Erythroblast (primary cell): ENCODE measurements around the gene HUNK.
"Not testable (repeated sequence)": the region's sequence is repeated elsewhere in the genome, so short reads cannot be mapped to it uniquely, and the experiment has no call there.

Experiments used
- GATA1 ChIP-seq: IDR thresholded peaks from 2 replicates; pipeline ENCODE4 v1.6.1; 2011; ENCODE audit warnings: low read depth, mild to moderate bottlenecking, control low read depth, low read length, moderate library complexity
- POLR2A ChIP-seq: IDR thresholded peaks from 2 replicates; pipeline ENCODE4 v1.6.1; 2011; ENCODE audit warnings: mild to moderate bottlenecking, low read length

DNA sequence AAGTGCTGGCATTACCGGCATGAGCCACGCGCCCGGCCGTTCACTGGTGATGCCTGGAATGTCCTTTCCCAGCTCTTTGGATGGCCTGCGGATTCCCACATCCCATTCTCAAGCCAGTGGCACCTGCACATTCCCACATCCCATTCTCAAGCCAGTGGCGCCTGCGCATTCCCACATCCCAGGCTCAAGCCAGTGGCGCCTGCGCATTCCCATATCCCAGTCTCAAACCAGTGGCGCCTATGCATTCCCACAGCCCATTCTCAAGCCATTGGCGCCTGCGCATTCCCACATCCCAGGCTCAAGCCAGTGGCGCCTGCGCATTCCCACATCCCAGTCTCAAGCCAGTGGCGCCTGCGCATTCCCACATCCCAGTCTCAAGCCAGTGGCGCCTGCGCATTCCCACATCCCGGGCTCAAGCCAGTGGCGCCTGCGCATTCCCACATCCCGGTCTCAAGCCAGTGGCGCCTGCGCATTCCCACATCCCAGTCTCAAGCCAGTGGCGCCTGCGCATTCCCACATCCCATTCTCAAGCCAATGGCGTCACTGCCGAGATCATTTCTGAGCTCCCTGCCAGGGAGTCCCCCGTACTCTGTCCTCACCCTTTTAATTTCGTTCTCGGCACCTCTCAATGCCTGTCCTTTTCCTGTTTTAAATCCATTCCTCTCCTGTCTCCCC is 74.2 kb downstream of the HUNK start:
- TF ChIP-seq POLR2A, GATA1: not testable (repeated sequence)
